ENCODE measurements around the gene PTPDC1.
"Not testable (repeated sequence)": the region's sequence is repeated elsewhere in the genome, so short reads cannot be mapped to it uniquely, and the experiment has no call there.

Gene PTPDC1

DNA sequence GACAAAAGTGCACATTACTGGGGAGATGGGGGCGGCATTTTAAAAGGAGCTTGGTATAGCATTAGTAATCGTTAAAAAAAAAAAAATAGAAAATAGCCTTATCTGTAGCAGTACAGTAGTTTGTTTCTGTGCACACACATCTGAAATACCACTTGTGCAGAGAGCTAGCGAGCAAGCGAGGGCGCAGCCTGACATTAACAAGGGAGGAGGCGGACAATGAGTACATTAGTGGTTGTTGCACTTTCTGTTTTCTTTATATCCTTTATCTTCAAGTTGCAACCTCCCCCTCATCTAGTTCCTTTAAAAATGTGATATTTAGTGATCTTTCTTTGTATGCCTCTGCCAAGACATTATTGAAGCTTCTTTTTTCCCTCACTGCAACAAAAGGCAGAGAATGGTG, 880 bp upstream of the PTPDC1 start:
- no peak for DNase-seq (ENCODE audit: low read depth)
- in situ Hi-C loops (cut with HindIII; ENCODE audit: low sequenced_read_pairs): no loop called here
- H3K4me3 ChIP-seq (ENCODE audit: low read depth, low read length): no peak overlapping the region
- TF ChIP-seq, protein P1, sequence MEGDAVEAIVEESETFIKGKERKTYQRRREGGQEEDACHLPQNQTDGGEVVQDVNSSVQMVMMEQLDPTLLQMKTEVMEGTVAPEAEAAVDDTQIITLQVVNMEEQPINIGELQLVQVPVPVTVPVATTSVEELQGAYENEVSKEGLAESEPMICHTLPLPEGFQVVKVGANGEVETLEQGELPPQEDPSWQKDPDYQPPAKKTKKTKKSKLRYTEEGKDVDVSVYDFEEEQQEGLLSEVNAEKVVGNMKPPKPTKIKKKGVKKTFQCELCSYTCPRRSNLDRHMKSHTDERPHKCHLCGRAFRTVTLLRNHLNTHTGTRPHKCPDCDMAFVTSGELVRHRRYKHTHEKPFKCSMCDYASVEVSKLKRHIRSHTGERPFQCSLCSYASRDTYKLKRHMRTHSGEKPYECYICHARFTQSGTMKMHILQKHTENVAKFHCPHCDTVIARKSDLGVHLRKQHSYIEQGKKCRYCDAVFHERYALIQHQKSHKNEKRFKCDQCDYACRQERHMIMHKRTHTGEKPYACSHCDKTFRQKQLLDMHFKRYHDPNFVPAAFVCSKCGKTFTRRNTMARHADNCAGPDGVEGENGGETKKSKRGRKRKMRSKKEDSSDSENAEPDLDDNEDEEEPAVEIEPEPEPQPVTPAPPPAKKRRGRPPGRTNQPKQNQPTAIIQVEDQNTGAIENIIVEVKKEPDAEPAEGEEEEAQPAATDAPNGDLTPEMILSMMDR (IDR thresholded peaks at IDR 0.05; ENCODE audit: low read depth, low read length, missing control alignments): no peak

DNA sequence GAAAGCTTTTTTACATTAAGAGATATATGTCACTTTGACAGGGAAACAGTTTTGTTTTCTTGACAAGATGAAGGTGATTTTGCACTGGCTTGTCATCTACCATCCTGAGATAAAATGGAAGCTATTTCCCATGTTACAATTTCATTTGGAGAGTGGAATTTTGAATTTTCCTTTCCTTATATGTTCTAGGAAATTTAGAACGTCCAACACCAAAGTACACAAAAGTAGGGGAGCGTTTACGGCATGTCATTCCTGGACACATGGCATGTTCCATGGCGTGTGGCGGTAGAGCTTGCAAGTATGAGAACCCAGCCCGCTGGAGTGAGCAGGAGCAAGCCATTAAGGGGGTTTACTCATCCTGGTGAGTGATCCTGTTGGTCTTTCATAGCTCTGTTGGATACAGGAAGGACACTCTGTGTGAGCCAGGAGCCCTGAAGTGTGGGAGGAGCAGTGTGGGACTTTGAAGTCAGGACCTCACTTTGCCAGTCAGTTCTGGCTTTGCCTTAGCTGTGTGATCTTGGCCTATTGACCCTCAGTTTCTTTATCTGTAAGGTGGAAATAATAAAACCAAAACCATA, 887 bp downstream of the PTPDC1 start:
- in situ Hi-C loops (cut with HindIII; ENCODE audit: low sequenced_read_pairs): no loop called here

DNA sequence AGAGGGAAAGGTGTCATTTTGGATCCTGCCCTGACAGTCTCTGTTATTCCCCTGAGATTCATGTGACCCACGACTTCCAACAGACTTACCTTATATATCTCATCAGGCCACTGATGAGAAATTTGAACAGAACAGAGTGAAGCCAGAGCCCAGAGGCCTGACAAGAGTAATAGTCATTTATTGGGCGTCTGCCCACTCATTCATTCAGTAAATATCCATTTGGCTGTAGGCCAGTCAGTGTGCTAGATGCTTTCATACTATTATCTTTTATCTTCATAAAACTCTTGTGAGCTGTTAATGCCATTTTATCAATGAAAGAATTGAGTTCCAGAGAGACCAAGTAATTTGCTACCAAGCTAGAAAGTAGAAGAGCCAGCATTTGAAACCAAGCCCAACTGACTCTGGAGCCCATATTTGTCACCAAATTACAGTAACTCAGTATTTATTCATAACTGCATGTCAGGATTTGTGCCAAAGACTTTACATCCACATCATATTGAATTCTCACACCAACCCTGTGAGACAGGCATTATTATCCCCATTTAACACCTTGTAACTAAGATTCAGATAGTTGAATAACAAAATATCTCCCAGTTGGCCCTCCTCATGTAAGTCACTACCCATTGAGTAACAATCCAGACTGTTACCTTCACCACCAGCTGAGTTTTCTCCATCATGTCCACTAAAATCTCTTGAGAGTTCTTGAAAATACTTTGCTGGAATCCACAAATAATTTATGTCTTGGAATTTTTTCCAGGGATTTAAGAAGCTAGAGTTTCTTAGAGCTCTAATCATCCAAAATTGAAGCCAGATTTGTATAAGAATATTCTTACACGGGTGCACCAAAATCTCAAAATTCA, 2.5 kb downstream of the PTPDC1 start:
- peak; percentile 47 for DNase-seq (ENCODE audit: low read depth)
- TF ChIP-seq, protein P1 (IDR thresholded peaks at IDR 0.05; ENCODE audit: low read depth, low read length, missing control alignments): no peak
- no peak overlapping the region for H3K4me3 ChIP-seq (ENCODE audit: low read depth, low read length)
- in situ Hi-C loops (cut with HindIII; ENCODE audit: low sequenced_read_pairs): no loop called here

More for the DNA sequence above, 887 bp downstream of the PTPDC1 start:
- TF ChIP-seq, protein P1 (IDR thresholded peaks at IDR 0.05; ENCODE audit: low read depth, low read length, missing control alignments): no peak
- peak; percentile 55 for DNase-seq (ENCODE audit: low read depth)
- H3K4me3 ChIP-seq (ENCODE audit: low read depth, low read length): no peak overlapping the region

DNA sequence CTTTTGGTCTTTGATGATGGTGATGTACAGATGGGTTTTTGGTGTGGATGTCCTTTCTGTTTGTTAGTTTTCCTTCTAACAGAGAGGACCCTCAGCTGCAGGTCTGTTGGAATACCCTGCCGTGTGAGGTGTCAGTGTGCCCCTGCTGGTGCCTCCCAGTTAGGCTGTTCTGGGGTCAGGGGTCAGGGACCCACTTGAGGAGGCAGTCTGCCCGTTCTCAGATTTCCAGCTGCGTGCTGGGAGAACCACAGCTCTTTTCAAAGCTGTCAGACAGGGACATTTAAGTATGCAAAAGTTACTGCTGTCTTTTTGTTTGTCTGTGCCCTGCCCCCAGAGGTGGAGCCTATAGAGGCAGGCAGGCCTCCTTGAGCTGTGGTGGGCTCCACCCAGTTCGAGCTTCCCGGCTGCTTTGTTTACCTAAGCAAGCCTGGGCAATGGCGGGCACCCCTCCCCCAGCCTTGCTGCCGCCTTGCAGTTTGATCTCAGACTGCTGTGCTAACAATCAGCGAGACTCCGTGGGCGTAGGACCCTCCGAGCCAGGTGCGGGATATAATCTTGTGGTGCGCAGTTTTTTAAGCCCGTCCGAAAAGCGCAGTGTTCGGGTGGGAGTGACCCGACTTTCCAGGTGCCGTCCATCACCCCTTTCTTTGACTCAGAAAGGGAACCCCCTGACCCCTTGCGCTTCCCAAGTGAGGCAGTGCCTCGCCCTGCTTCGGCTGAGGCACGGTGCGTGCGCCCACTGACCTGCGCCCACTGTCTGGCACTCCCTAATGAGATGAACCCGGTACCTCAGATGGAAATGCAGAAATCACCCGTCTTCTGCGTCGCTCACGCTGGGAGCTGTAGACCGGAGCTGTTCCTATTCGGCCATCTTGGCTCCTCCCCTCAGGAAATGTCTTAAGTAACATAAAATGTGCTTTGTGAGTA, 10.2 kb downstream of the PTPDC1 start:
- DNase-seq (ENCODE audit: low read depth); H3K4me3 ChIP-seq (ENCODE audit: low read depth, low read length); in situ Hi-C loops (cut with HindIII; ENCODE audit: low sequenced_read_pairs): not testable (repeated sequence)

DNA sequence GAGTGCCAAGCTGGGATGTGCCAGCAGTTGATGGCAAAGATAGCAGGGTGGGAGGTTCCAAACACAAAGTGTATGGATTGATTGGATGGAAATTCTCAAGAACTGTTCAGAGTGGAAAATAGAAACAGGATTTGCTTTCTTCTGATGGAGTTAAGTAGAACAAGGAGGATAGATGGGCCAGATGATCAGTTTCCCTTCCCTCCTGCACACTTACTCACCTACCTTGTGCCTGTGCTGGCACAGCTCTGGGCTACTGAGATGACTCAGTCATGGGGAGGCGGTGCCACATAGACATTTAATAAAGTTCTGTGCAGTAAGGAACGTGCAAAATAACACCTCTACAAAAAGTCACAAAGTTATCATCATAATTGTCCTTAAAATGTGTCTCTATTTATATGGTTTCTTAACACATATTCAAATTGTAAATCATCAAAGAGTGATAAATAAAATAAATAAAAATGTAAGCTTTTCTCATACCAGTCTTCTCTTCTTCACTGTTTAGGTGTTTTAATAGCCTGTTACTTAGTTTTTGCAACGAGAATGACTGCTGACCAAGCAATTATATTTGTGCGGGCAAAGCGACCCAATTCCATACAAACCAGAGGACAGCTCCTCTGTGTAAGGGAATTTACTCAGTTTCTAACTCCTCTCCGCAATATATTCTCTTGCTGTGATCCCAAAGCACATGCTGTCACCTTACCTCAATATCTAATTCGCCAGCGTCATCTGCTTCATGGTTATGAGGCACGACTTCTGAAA, 12.7 kb downstream of the PTPDC1 start:
- DNase-seq (ENCODE audit: low read depth): no peak
- in situ Hi-C loops (cut with HindIII; ENCODE audit: low sequenced_read_pairs): no loop called here

DNA sequence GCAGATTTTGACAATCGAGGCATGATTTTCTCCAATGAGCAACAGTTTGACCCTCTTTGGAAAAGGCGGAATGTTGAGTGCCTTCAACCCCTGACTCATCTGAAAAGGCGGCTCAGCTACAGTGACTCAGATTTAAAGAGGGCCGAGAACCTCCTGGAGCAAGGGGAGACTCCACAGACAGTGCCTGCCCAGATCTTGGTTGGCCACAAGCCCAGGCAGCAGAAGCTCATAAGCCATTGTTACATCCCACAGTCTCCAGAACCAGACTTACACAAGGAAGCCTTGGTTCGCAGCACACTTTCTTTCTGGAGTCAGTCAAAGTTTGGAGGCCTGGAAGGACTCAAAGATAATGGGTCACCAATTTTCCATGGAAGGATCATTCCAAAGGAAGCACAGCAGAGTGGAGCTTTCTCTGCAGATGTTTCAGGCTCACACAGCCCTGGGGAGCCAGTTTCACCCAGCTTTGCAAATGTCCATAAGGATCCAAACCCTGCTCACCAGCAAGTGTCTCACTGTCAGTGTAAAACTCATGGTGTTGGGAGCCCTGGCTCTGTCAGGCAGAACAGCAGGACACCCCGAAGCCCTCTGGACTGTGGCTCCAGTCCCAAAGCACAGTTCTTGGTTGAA, 13.6 kb downstream of the PTPDC1 start:
- no peak overlapping the region for H3K4me3 ChIP-seq (ENCODE audit: low read depth, low read length)
- DNase-seq (ENCODE audit: low read depth): peak; percentile 82
- TF ChIP-seq, protein P1 (IDR thresholded peaks at IDR 0.05; ENCODE audit: low read depth, low read length, missing control alignments): no peak
- in situ Hi-C loops (cut with HindIII; ENCODE audit: low sequenced_read_pairs): no loop called here

More for the DNA sequence above, 12.7 kb downstream of the PTPDC1 start:
- TF ChIP-seq, protein P1 (IDR thresholded peaks at IDR 0.05; ENCODE audit: low read depth, low read length, missing control alignments): no peak
- H3K4me3 ChIP-seq (ENCODE audit: low read depth, low read length): no peak overlapping the region

Measured in astrocyte of the cerebellum (primary cell).